ENCODE results near the gene MED29.
A peak's percentile ranks its signal among the peaks of the same experiment; 100 is the strongest.

The MED29 gene

GRCh38 chr19:39411081-39411831, 20.1 kb downstream of the MED29 start:
- DNase-seq (ENCODE audit: low read depth in 2 of 2): no peak

GRCh38 chr19:39411832-39412099, 20.6 kb downstream of the MED29 start:
- DNase-seq (ENCODE audit: low read depth in 2 of 2): peak; percentile 82 to 86

GRCh38 chr19:39412100-39412866, 21.1 kb downstream of the MED29 start, which contains the start of gene PLEKHG2:
PLEKHG2 (plus strand) TSS chr19:39412669; CDS start chr19:39414087, 1,418 bp downstream.
- DNase-seq (ENCODE audit: low read depth in 2 of 2): peak; percentile 100

- DNase-seq (ENCODE audit: low read depth in 2 of 2): no peak
These were observed 21.7 kb downstream of the MED29 start for GRCh38 chr19:39412867-39413271.

- DNase-seq (ENCODE audit: low read depth in 2 of 2): no peak
These were observed 22.2 kb downstream of the MED29 start for GRCh38 chr19:39413272-39413910.

- DNase-seq (ENCODE audit: low read depth in 2 of 2): no peak
These were observed 22.9 kb downstream of the MED29 start for GRCh38 chr19:39413911-39414608.

GRCh38 chr19:39415111-39416046, 24.2 kb downstream of the MED29 start:
- no peak for DNase-seq (ENCODE audit: low read depth in 2 of 2)

- DNase-seq (ENCODE audit: low read depth in 2 of 2): no peak
These were observed 25.3 kb downstream of the MED29 start for GRCh38 chr19:39416152-39417120.

- no peak for DNase-seq (ENCODE audit: low read depth in 2 of 2)
These were observed 26.4 kb downstream of the MED29 start for GRCh38 chr19:39417463-39418181.

- DNase-seq (ENCODE audit: low read depth in 2 of 2): no peak
These were observed 27.8 kb downstream of the MED29 start for GRCh38 chr19:39419003-39419402.

- DNase-seq (ENCODE audit: low read depth in 2 of 2): no peak
These were observed 29.6 kb downstream of the MED29 start for GRCh38 chr19:39420769-39421168.

GRCh38 chr19:39422020-39422419, 30.8 kb downstream of the MED29 start:
- no peak for DNase-seq (ENCODE audit: low read depth in 2 of 2)

- DNase-seq (ENCODE audit: low read depth in 2 of 2): no peak
These were observed 32.3 kb downstream of the MED29 start for GRCh38 chr19:39423258-39424086.

- DNase-seq (ENCODE audit: low read depth in 2 of 2): no peak
These were observed 33.8 kb downstream of the MED29 start for GRCh38 chr19:39424934-39425333.

GRCh38 chr19:39425744-39426143, 34.6 kb downstream of the MED29 start:
- DNase-seq (ENCODE audit: low read depth in 2 of 2): no peak

- no peak for DNase-seq (ENCODE audit: low read depth in 2 of 2)
These were observed 35.0 kb downstream of the MED29 start for GRCh38 chr19:39426170-39426569.

- no peak for DNase-seq (ENCODE audit: low read depth in 2 of 2)
These were observed 36.5 kb downstream of the MED29 start for GRCh38 chr19:39427707-39428106.
